Measurements from ENCODE around the gene BLOC1S1. TPM values are rescaled to one million over a fixed set of nuclear protein-coding genes. Genes with fewer than 3 reads are reported as not detected.

The BLOC1S1 gene
- total RNA-seq, 1 experiment from 2014 or later: 85.5 TPM

- intact Hi-C loops (cut with micrococcal nuclease): no loop called here
- Histone ChIP-seq H3K27ac (ENCODE audit: low read depth, low read length) (no peak overlapping the region), H3K4me3 (replicated peaks in 1 of 2; ENCODE audit: low read depth in 1 of 2, low read length in 2 of 2) (no peak overlapping the region), H3K9me2 (ENCODE audit: insufficient read depth) (no peaks in the 10 kb centered on the region), H3K36me3 (ENCODE audit: control insufficient read depth in 1 of 2, insufficient read depth in 2 of 2, low read length in 2 of 2) (0 out of 4 replicates have a peak, but pooled peaks cover 2 to 9% of the 10 kb centered on the region in 2 experiments), H2AFZ (ENCODE audit: low read depth, low read length, poor library complexity, severe bottlenecking) (no peak overlapping the region), H3K79me2 (ENCODE audit: insufficient read depth, low read length) (peaks cover 14% of the 10 kb centered on the region), H4K20me1 (ENCODE audit: insufficient read depth) (no peaks in the 10 kb centered on the region), H3K4me1 (ENCODE audit: control insufficient read depth in 1 of 2, insufficient read depth in 2 of 2, low read length in 2 of 2) (peaks cover 33 to 60% of the 10 kb centered on the region in 2 experiments), H3K27me3 (ENCODE audit: insufficient read depth, low read length) (no peaks in the 10 kb centered on the region), H3K9me3 (ENCODE audit: control insufficient read depth in 1 of 2, insufficient read depth in 1 of 2, low read depth in 1 of 2, low read length in 2 of 2) (no peaks in the 10 kb centered on the region), H3K4me2 (ENCODE audit: low read length) (no peak overlapping the region; the same call in 1 of the 2 replicates), H3K9ac (ENCODE audit: low read length) (no peak overlapping the region)
- POLR2A ChIA-PET: no interaction called here
- RAD21 ChIA-PET (ENCODE audit: low non-redundant PET in 1 of 2, low total read pairs in 2 of 2, uncharacterized antibody in 2 of 2, unreplicated experiment in 2 of 2): no interaction called here
- ATAC-seq (no peak), DNase-seq (ENCODE audit: low read depth, low spot score) (no peak)
- BruUV-seq (replicated peaks): no TSS peak
- TF ChIP-seq CBX3 (IDR thresholded peaks at IDR 0.05; ENCODE audit: low read depth): no peak
- TF ChIP-seq, protein P1, sequence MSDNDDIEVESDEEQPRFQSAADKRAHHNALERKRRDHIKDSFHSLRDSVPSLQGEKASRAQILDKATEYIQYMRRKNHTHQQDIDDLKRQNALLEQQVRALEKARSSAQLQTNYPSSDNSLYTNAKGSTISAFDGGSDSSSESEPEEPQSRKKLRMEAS (IDR thresholded peaks at IDR 0.05): no peak
- TF ChIP-seq, protein P2, sequence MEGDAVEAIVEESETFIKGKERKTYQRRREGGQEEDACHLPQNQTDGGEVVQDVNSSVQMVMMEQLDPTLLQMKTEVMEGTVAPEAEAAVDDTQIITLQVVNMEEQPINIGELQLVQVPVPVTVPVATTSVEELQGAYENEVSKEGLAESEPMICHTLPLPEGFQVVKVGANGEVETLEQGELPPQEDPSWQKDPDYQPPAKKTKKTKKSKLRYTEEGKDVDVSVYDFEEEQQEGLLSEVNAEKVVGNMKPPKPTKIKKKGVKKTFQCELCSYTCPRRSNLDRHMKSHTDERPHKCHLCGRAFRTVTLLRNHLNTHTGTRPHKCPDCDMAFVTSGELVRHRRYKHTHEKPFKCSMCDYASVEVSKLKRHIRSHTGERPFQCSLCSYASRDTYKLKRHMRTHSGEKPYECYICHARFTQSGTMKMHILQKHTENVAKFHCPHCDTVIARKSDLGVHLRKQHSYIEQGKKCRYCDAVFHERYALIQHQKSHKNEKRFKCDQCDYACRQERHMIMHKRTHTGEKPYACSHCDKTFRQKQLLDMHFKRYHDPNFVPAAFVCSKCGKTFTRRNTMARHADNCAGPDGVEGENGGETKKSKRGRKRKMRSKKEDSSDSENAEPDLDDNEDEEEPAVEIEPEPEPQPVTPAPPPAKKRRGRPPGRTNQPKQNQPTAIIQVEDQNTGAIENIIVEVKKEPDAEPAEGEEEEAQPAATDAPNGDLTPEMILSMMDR (IDR thresholded peaks at IDR 0.05 in 2 of 3, conservative IDR thresholded peaks at IDR 0.05 in 1 of 3; ENCODE audit: borderline replicate concordance in 1 of 3, insufficient read depth in 1 of 3, low read depth in 2 of 3, low read length in 2 of 3): no peak
- no peak for TF ChIP-seq JUND (IDR thresholded peaks at IDR 0.05)
- TF ChIP-seq TCF7L2 (IDR thresholded peaks at IDR 0.05; ENCODE audit: borderline replicate concordance, extremely low read depth, insufficient read depth, insufficient read length): no peak
- no peak for TF ChIP-seq ZFX (IDR thresholded peaks at IDR 0.05)
- no peak for TF ChIP-seq SP1 (IDR thresholded peaks at IDR 0.05; ENCODE audit: low read depth)
- no peak for TF ChIP-seq CEBPB (IDR thresholded peaks at IDR 0.05; ENCODE audit: low read depth)
- TF ChIP-seq ELF1 (IDR thresholded peaks at IDR 0.05; ENCODE audit: borderline replicate concordance, low read depth): no peak
- TF ChIP-seq ATF3 (IDR thresholded peaks at IDR 0.05): no peak
- no peak for TF ChIP-seq SRF (IDR thresholded peaks at IDR 0.05; ENCODE audit: low read depth)
- no peak for TF ChIP-seq RAD21 (IDR thresholded peaks at IDR 0.05; ENCODE audit: low read depth)
- no peak for TF ChIP-seq FOSL1 (IDR thresholded peaks at IDR 0.05; ENCODE audit: low read depth)
- CTCF ChIA-PET: interaction anchor here (1.0 to 4.1 kb wide), 5 partner anchors 19 to 72 kb away, joined by 3 to 35 read pairs (median 4); a partner anchor contains a TSS
Measured at GRCh38 chr12:55718624-55719275, 2.9 kb downstream of the BLOC1S1 start.
